MG63 (cell line): ENCODE measurements around the gene RSL24D1. TPM values are rescaled to one million over a fixed set of nuclear protein-coding genes. Genes with fewer than 3 reads are reported as not detected.

Experiments used
- DNase-seq: peaks from one replicate; pipeline ENCODE4 v3.0.0-alpha.2; 2020
- H3K27me3 ChIP-seq: fragments of 250-450 bp; sonication (Bioruptor Pico); 2 replicates; pipeline ENCODE4 v1.5.1; 2020; ENCODE audit warnings: mild to moderate bottlenecking, moderate library complexity
- H3K36me3 ChIP-seq: fragments of 250-450 bp; sonication (Bioruptor Pico); 2 replicates; pipeline ENCODE4 v1.5.1; 2020; ENCODE audit warnings: mild to moderate bottlenecking, moderate library complexity
- H3K4me3 ChIP-seq: fragments of 250-450 bp; sonication (Bioruptor Pico); 2 replicates; pipeline ENCODE4 v1.5.1; 2020; ENCODE audit warnings: mild to moderate bottlenecking, moderate library complexity
- H3K9me3 ChIP-seq: fragments of 250-450 bp; sonication (Bioruptor Pico); 2 replicates; pipeline ENCODE4 v1.5.1; 2020; ENCODE audit warnings: mild to moderate bottlenecking, moderate library complexity
- total RNA-seq: library from RNA; depleted of rRNA; stranded (reverse); fragments of >200 nt; shearing (Covaris generic); gene quantifications from 2 replicates; pipeline ENCODE4 v1.2.3, GENCODE V29; 2014; ENCODE audit warnings: low replicate concordance; rRNA removed

Gene RSL24D1
- 173 and 262 TPM in 2 replicates for total RNA-seq

GRCh38 chr15:55196458-55197361, at the start of gene RSL24D1:
RSL24D1 (minus strand) TSS chr15:55196941; CDS start chr15:55196890, 51 bp downstream.
- Histone ChIP-seq H3K27me3 (no peaks in the 10 kb centered on the region), H3K4me3 (peak within 1 kb of the TSS; percentile 100), H3K36me3 (peaks cover 45% of the 10 kb centered on the region), H3K9me3 (no peaks in the 10 kb centered on the region)
- peak; percentile 98 for DNase-seq

- no peak overlapping the region for H3K4me3 ChIP-seq
- H3K27me3 ChIP-seq = no peaks in the 10 kb centered on the region
- H3K9me3 ChIP-seq = no peaks in the 10 kb centered on the region
- H3K36me3 ChIP-seq = no peaks in the 10 kb centered on the region
- DNase-seq = no peak
Observed at GRCh38 chr15:55245059-55245458, 48.3 kb upstream of the RSL24D1 start.

- Histone ChIP-seq H3K9me3 (no peaks in the 10 kb centered on the region), H3K4me3 (no peak overlapping the region), H3K36me3 (no peaks in the 10 kb centered on the region), H3K27me3 (no peaks in the 10 kb centered on the region)
- DNase-seq = no peak
Observed at GRCh38 chr15:55241891-55242290, 45.1 kb upstream of the RSL24D1 start.

GRCh38 chr15:55241186-55241585, 44.4 kb upstream of the RSL24D1 start:
- H3K27me3 ChIP-seq = no peaks in the 10 kb centered on the region
- DNase-seq = no peak
- no peak overlapping the region for H3K4me3 ChIP-seq
- no peaks in the 10 kb centered on the region for H3K36me3 ChIP-seq
- H3K9me3 ChIP-seq = no peaks in the 10 kb centered on the region

GRCh38 chr15:55240125-55240760, 43.5 kb upstream of the RSL24D1 start:
- Histone ChIP-seq H3K27me3 (no peaks in the 10 kb centered on the region), H3K4me3 (no peak overlapping the region), H3K36me3 (no peaks in the 10 kb centered on the region), H3K9me3 (no peaks in the 10 kb centered on the region)
- no peak for DNase-seq

- Histone ChIP-seq H3K9me3 (no peaks in the 10 kb centered on the region), H3K36me3 (no peaks in the 10 kb centered on the region), H3K4me3 (no peak overlapping the region), H3K27me3 (no peaks in the 10 kb centered on the region)
- no peak for DNase-seq
Observed at GRCh38 chr15:55239440-55240124, 42.8 kb upstream of the RSL24D1 start.

GRCh38 chr15:55238877-55239276, 42.1 kb upstream of the RSL24D1 start:
- no peaks in the 10 kb centered on the region for H3K36me3 ChIP-seq
- no peak for DNase-seq
- H3K9me3 ChIP-seq = no peaks in the 10 kb centered on the region
- no peaks in the 10 kb centered on the region for H3K27me3 ChIP-seq
- H3K4me3 ChIP-seq = no peak overlapping the region

- no peaks in the 10 kb centered on the region for H3K36me3 ChIP-seq
- no peaks in the 10 kb centered on the region for H3K27me3 ChIP-seq
- DNase-seq = no peak
- H3K9me3 ChIP-seq = no peaks in the 10 kb centered on the region
- H3K4me3 ChIP-seq = no peak overlapping the region
Observed at GRCh38 chr15:55237219-55238130, 40.7 kb upstream of the RSL24D1 start.

GRCh38 chr15:55235546-55236036, 38.9 kb upstream of the RSL24D1 start:
- Histone ChIP-seq H3K9me3 (no peaks in the 10 kb centered on the region), H3K4me3 (no peak overlapping the region), H3K27me3 (no peaks in the 10 kb centered on the region), H3K36me3 (no peaks in the 10 kb centered on the region)
- DNase-seq = no peak

GRCh38 chr15:55234800-55235104, 38.0 kb upstream of the RSL24D1 start:
- H3K36me3 ChIP-seq = no peaks in the 10 kb centered on the region
- DNase-seq = no peak
- no peaks in the 10 kb centered on the region for H3K9me3 ChIP-seq
- no peak overlapping the region for H3K4me3 ChIP-seq
- no peaks in the 10 kb centered on the region for H3K27me3 ChIP-seq

- DNase-seq = no peak
- H3K4me3 ChIP-seq = no peak overlapping the region
- no peaks in the 10 kb centered on the region for H3K9me3 ChIP-seq
- H3K36me3 ChIP-seq = no peaks in the 10 kb centered on the region
- H3K27me3 ChIP-seq = no peaks in the 10 kb centered on the region
Observed at GRCh38 chr15:55234104-55234799, 37.5 kb upstream of the RSL24D1 start.

- Histone ChIP-seq H3K9me3 (no peaks in the 10 kb centered on the region), H3K27me3 (no peaks in the 10 kb centered on the region), H3K4me3 (no peak overlapping the region), H3K36me3 (no peaks in the 10 kb centered on the region)
- no peak for DNase-seq
Observed at GRCh38 chr15:55231455-55231854, 34.7 kb upstream of the RSL24D1 start.

GRCh38 chr15:55230953-55231352, 34.2 kb upstream of the RSL24D1 start:
- H3K36me3 ChIP-seq = no peaks in the 10 kb centered on the region
- no peak for DNase-seq
- no peaks in the 10 kb centered on the region for H3K27me3 ChIP-seq
- H3K4me3 ChIP-seq = no peak overlapping the region
- H3K9me3 ChIP-seq = no peaks in the 10 kb centered on the region

GRCh38 chr15:55230051-55230670, 33.4 kb upstream of the RSL24D1 start:
- Histone ChIP-seq H3K27me3 (no peaks in the 10 kb centered on the region), H3K9me3 (no peaks in the 10 kb centered on the region), H3K4me3 (no peak overlapping the region), H3K36me3 (no peaks in the 10 kb centered on the region)
- DNase-seq = no peak

GRCh38 chr15:55226127-55226526, 29.4 kb upstream of the RSL24D1 start:
- Histone ChIP-seq H3K4me3 (no peak overlapping the region), H3K36me3 (no peaks in the 10 kb centered on the region), H3K27me3 (no peaks in the 10 kb centered on the region), H3K9me3 (no peaks in the 10 kb centered on the region)
- no peak for DNase-seq
